Hypothalamus (tissue), 51 donors: ENCODE data around the gene BNC2.

Source experiments
- DNase-seq, 51 donors: peaks; one replicate each; lab custom pipeline; 2025; lab: John Stamatoyannopoulos, UW

The BNC2 gene

DNA sequence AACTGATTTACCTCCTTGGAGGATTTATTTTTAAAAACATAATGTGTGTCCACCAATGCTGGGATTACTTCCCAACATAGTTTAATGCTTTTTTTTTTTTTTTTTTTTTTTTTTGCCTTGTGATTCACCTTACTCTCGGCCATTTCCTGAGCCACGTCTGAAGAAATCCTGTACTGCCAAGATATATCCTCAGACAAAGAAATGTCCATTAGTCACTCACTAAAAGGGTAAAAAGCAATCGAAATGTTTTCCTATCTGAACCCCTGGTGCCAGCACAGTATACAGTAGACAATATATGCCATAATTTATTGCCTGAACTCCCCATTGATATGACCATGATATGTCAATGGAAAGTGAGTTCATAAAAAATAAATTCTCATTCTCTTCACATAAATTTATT lies 344.1 kb downstream of the BNC2 start:
- no peak for DNase-seq

DNA sequence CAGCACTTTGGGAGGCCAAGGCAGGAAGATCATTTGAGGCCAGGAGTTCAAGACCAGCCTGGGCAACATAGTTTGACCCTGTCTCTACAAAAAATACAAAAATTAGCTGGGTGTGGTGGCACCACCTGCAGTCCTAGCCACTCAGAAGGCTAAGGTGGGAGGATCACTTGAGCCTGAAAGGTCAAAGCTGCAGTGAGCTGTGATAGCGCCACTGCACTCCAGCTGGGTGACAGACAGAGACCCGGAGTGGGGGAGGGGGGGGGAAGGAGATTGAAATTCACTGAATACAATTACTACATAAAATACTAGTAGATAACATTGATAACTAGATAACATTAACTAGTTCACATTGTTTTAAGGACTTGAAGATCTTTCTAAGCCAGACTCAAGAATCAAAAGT lies 345.6 kb downstream of the BNC2 start:
- DNase-seq, result no peak

GRCh38 chr9:16524078-16524477 lies 346.4 kb downstream of the BNC2 start:
- DNase-seq, result no peak

GRCh38 chr9:16521868-16522411 lies 348.5 kb downstream of the BNC2 start:
- peak in 1 of 51 donors; percentile 3 for DNase-seq

DNA sequence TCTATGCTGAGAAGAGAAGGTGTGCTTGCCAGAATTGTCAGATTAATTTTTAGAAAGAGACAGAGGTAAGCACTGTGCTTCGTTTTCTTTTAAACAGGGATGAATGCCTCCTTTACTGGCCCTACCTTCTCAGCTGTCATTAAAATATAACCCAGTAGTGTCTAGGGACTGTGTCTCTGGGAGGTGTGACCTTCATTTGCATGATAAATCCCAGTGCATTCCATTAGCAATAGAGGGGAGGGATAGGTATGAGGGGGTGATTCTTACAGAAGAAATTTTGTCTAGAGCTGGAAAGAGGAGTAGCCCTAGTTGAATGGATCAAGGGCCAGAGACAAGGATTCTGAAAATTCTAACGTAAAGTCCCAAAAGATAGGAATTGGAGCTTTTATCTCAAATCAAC lies 351.5 kb downstream of the BNC2 start:
- no peak for DNase-seq

GRCh38 chr9:16516891-16517290 lies 353.6 kb downstream of the BNC2 start:
- DNase-seq, result no peak

- peak in 2 of 51 donors; percentile 3 to 7 for DNase-seq
These were observed 354.6 kb downstream of the BNC2 start for GRCh38 chr9:16515879-16516301.

DNA sequence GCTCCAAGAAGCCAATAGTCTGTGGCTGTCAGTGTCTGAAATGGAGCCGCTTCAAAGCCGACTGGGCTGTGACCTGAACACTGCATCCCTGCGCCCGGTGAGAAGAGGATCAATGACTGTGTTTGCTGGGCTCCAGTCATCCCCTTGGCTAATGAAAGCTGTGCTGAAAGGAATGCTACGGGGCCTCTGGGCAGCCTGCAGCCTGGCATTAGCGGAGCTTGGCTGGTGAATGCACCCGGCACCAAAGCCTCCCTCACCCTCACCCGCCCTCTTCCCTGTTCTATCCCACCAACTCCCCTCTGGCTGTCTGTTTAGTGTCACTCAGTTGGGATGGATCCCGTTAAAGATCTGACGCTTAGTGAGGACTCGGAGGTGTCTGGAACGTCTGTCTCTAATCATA lies 355.3 kb downstream of the BNC2 start:
- DNase-seq, result peak in 12 of 51 donors; percentile 3 to 30 (median 13)

DNA sequence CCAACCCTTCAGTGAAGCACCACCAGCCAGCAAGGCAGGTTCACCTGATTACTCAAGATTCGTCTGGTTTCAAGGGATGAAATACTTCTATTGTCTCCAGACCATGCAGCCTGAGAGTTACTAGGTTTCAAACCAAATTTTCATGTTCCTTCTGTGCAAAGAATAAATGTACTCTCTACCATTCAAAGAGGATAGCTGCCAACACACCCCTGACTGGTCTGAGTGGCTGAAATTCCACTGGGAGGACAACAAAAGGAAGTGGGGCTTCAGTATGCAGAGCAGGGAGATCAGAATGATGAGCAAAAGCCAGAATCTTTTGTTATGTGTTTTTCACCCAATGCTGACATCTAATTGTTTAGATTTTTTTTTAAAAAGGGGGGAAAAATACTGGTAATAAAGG lies 356.3 kb downstream of the BNC2 start:
- no peak for DNase-seq

DNA sequence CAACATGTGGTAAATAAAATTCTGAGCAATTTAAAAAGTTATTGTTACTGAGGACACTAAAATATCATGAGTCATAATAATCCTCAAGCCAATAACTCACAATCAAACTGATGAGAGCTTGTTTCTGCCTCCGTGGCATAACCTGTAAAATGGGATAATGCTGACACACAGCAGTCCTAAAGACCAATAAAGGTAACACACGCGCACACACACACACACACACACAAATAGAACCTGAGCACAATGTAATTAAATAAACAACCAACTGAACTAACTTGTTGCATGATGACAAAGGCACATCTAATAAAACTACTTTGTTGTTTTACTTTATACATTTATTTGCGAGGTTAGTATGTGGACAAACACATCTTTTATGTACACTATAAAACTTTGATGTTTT lies 358.2 kb downstream of the BNC2 start:
- no peak for DNase-seq

DNA sequence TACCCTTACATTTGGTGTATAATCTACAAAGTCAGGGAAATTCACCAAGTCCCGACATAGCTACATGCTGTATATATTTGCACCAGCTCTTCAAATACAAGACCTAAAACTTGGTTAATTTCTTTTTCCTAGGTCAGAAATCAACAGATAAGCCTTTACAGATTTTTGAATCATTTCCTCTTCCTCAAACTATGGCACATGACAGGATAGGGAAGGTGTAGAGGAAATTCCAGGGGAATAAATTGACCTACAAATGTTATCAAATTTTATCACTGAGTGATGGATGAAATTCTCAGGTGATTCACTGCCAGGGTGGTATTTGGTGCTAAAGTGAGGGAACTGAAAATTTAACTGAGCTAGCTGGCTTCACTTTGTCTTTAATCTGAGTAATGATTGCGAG lies 360.0 kb downstream of the BNC2 start:
- no peak for DNase-seq

GRCh38 chr9:16509997-16510396 lies 360.5 kb downstream of the BNC2 start:
- no peak for DNase-seq

- no peak for DNase-seq
These were observed 365.3 kb downstream of the BNC2 start for GRCh38 chr9:16505199-16505598.

DNA sequence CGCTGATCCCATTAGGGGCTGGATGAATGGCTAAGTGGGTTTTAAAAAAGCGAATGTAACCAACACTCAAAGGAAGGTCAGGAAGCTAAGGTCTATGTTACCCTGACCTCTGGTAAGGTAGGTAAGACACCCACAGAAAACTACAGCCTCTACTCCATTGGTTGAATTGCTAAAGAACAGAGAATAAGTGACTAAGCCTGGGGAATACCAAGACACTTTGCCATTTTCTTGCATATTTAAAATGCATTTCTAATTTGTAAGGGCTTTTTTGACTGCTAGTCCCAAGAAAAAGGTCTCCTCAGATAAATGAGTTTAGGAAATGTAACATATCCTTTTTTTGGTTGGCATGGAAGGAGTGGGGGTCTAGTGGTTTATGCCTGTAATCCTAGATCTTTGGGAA lies 368.7 kb downstream of the BNC2 start:
- DNase-seq, result no peak

GRCh38 chr9:16501141-16501540 lies 369.3 kb downstream of the BNC2 start:
- DNase-seq, result no peak

GRCh38 chr9:16500386-16500785 lies 370.1 kb downstream of the BNC2 start:
- no peak for DNase-seq

DNA sequence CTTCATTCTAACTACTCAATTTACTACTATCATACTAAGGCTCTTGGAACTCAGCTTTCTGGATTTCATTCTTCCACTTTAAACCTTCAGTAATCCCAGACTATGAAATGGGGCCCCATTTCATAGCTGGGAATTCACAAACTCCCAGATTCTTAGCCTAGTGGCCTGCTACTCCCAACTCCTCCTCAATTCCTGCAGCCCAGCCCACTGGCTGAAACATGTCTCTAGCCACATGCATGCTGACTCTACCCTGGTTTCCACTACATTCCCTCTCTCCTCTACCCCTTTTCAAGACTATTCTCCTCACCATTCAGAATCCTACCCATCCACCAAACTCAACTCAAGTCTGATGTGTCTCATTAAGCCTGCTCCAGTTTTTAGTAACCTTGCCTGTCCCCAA lies 370.6 kb downstream of the BNC2 start:
- DNase-seq, result no peak

GRCh38 chr9:16496908-16497307 lies 373.6 kb downstream of the BNC2 start:
- DNase-seq, result no peak

GRCh38 chr9:16487915-16488314 lies 382.6 kb downstream of the BNC2 start:
- DNase-seq, result no peak

DNA sequence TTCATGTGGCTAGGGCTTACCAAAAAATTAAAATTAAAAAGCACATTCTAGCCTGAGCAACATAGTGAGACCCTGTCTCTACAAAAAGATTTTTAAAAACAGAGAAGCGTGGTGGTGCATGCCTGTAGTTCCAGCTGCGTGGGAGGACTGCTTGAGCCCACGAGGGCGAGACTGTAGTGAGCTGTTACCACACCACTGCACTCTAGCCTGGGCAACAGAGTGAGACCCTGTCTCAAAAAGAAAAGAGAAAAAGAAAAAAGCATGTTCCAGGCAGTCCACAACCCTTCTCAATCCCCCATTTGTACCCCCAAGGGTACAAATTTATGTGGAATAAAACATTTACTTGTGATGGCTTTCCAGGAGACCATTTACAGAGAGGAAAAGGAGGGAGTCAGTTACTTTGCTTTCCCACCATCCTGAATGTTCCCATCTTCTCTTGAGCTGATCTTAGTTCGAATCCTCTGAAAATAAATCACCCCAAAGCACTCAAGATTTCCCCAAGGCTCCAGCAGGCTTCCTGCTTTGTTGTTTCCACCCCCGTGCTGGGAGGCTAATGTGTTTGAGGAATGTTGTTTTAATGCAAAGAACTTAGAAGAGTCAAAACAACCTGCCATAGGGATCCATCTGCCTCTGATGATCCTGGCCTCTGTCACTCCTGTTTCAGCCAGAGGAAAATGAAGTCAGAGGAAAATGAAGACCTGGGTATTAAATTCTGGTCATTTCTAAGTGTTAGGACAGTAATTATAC lies 384.7 kb downstream of the BNC2 start:
- no peak for DNase-seq

DNA sequence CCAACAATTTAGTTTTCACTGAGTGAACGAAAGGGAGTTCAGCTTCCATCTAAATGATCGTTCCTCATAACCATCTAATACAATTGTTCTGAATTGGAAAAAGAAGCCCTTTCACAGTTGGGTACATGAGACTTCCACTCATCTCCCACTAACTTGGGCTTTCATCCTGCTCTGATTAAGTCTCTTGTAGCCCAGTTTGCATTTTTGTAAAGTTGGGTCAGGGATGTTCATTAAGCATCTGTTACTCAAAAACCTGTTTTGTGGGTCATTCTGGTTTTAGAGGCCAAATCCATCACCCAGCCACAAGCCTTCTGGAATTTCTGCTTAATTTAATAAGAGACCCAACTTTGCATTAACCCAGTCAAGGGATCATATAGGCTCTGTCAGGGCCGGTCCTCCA lies 385.3 kb downstream of the BNC2 start:
- DNase-seq, result no peak

- DNase-seq, result no peak
These were observed 385.7 kb downstream of the BNC2 start for GRCh38 chr9:16484744-16485143.

DNA sequence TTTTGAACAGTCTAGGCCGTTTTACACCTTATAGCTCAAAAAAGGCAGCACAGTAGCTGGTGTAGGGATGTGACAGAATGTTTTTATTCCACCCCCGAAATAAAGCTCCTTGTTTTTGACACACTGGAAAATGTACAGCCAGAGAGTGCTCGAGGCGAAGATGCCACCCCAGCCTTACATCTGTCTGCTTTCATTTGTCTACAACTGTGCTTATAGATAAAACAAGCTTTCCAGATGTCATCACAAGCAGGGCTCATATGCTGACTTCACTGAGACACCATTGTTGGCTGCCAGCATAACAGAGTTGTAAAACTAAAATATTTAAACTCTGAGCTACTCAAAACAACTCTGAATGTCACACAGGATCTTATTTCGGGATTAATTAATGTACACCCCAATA lies 386.3 kb downstream of the BNC2 start:
- no peak for DNase-seq
